Uterus (tissue), 2 donors: ENCODE measurements around the gene JAZF1.

Source experiments
- POLR2A ChIP-seq, 2 donors: fragments of 450-650 bp; IDR thresholded peaks; one replicate each; pipeline ENCODE4 v1.6.1; 2016; ENCODE audit warnings: antibody characterized with exemption in 2 of 2, mild to moderate bottlenecking in 1 of 2, moderate library complexity in 1 of 2
- TF ChIP-seq, protein P1 (sequence below), 4 experiments: fragments of 200-600 bp in 2 of 4; fragments of 450-650 bp in 2 of 4; sonication (generic) in 2 of 4; IDR thresholded peaks; one replicate each; pipeline ENCODE4 v1.5.1; 2016 to 2019; ENCODE audit warnings: antibody characterized with exemption in 4 of 4, mild to moderate bottlenecking in 2 of 4, moderate library complexity in 1 of 4

DNA sequence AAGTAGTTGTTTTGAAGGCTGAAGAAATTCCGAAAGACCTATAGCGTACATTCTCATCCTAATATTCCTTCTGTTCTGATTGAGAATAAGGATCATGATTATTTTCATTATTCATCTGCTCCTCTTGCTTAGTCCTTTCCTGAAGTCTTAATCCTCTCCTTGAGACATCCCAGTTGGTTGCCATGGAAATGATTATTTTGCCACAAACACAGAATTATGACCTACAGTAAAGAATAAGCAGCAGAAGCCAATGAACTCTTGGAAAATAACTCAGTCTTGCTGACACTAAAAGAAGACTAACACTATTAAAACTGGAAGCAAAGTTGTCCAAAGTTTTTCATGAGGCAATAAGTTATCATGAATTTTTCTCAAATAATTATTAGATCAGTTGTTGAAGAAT is 47.8 kb upstream of the JAZF1 start:
- TF ChIP-seq, protein P1, sequence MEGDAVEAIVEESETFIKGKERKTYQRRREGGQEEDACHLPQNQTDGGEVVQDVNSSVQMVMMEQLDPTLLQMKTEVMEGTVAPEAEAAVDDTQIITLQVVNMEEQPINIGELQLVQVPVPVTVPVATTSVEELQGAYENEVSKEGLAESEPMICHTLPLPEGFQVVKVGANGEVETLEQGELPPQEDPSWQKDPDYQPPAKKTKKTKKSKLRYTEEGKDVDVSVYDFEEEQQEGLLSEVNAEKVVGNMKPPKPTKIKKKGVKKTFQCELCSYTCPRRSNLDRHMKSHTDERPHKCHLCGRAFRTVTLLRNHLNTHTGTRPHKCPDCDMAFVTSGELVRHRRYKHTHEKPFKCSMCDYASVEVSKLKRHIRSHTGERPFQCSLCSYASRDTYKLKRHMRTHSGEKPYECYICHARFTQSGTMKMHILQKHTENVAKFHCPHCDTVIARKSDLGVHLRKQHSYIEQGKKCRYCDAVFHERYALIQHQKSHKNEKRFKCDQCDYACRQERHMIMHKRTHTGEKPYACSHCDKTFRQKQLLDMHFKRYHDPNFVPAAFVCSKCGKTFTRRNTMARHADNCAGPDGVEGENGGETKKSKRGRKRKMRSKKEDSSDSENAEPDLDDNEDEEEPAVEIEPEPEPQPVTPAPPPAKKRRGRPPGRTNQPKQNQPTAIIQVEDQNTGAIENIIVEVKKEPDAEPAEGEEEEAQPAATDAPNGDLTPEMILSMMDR (IDR thresholded peaks at IDR 0.05): no peak
- TF ChIP-seq POLR2A (IDR thresholded peaks at IDR 0.05): no peak
